ENCODE data around the gene MYO7A. TPM values are rescaled to one million over a fixed set of nuclear protein-coding genes. Genes with fewer than 3 reads are reported as not detected.

The MYO7A gene
- polyA plus RNA-seq, 1 donor (not counting 4 experiments of a cell fraction or from before 2014, with no cell fraction given), result 0.75 TPM

- Histone ChIP-seq H2AFZ (ENCODE audit: control insufficient read depth, low read length) (no peak overlapping the region), H3K27me3 (ENCODE audit: control insufficient read depth, extremely low read depth, insufficient read depth, low read length) (no peaks in the 10 kb centered on the region), H4K20me1 (ENCODE audit: control insufficient read depth, extremely low read depth, insufficient read depth, low read length) (no peaks in the 10 kb centered on the region), H3K4me1 (ENCODE audit: control insufficient read depth, extremely low read depth, insufficient read depth, low read length) (peaks cover 13% of the 10 kb centered on the region), H3K27ac (ENCODE audit: control insufficient read depth, insufficient read depth, low read length) (no peak overlapping the region), H3K4me3 (ENCODE audit: control insufficient read depth in 2 of 3, extremely low read depth in 1 of 3, insufficient read depth in 2 of 3, low read depth in 1 of 3, low read length in 3 of 3) (no peak overlapping the region), H3K9me1 (ENCODE audit: control insufficient read depth, extremely low read depth, insufficient read depth, low read length) (no peaks in the 10 kb centered on the region), H3K36me3 (ENCODE audit: control insufficient read depth in 2 of 2, extremely low read depth in 1 of 2, insufficient read depth in 2 of 2, low read length in 2 of 2) (no peaks in the 10 kb centered on the region), H3K9ac (ENCODE audit: control insufficient read depth, extremely low read depth, insufficient read depth, low read length) (no peak overlapping the region), H3K79me2 (ENCODE audit: control insufficient read depth, insufficient read depth, low read length) (no peaks in the 10 kb centered on the region), H3K4me2 (ENCODE audit: control insufficient read depth, extremely low read depth, insufficient read depth, low read depth, low read length) (no peak overlapping the region), H3K9me3 (ENCODE audit: control insufficient read depth, low read depth, low read length) (peaks cover 2% of the 10 kb centered on the region)
- no peak for FAIRE-seq
- no peak for DNase-seq (ENCODE audit: low read depth, low spot score)
- dilution Hi-C loops (cut with MboI; ENCODE audit: extremely low pct_ligation_motif_present, low sequenced_read_pairs), result no loop called here
- TF ChIP-seq CTCF (optimal IDR thresholded peaks at IDR 0.05 in 1 of 3, IDR thresholded peaks at IDR 0.05 in 1 of 3, conservative IDR thresholded peaks at IDR 0.05 in 1 of 3; ENCODE audit: extremely low read depth in 1 of 3, insufficient read depth in 2 of 3, low read length in 3 of 3) (no peak), EZH2 (IDR thresholded peaks at IDR 0.05; ENCODE audit: low read length) (no peak)
These were observed 67.2 kb downstream of the MYO7A start for GRCh38 chr11:77195071-77195755.

- DNase-seq (ENCODE audit: low read depth, low spot score), result no peak
These were observed 68.9 kb downstream of the MYO7A start for GRCh38 chr11:77196961-77197360.

More at GRCh38 chr11:77196961-77197360, 68.9 kb downstream of the MYO7A start:
- H3K9ac ChIP-seq (ENCODE audit: control insufficient read depth, extremely low read depth, insufficient read depth, low read length), result no peak overlapping the region
- H4K20me1 ChIP-seq (ENCODE audit: control insufficient read depth, extremely low read depth, insufficient read depth, low read length), result no peaks in the 10 kb centered on the region
- no peak overlapping the region for H3K4me2 ChIP-seq (ENCODE audit: control insufficient read depth, extremely low read depth, insufficient read depth, low read depth, low read length)
- no peaks in the 10 kb centered on the region for H3K9me1 ChIP-seq (ENCODE audit: control insufficient read depth, extremely low read depth, insufficient read depth, low read length)
- no peaks in the 10 kb centered on the region for H3K79me2 ChIP-seq (ENCODE audit: control insufficient read depth, insufficient read depth, low read length)
- FAIRE-seq, result no peak
- dilution Hi-C loops (cut with MboI; ENCODE audit: extremely low pct_ligation_motif_present, low sequenced_read_pairs), result no loop called here
- peaks cover 2% of the 10 kb centered on the region for H3K9me3 ChIP-seq (ENCODE audit: control insufficient read depth, low read depth, low read length)
- no peak for TF ChIP-seq EZH2 (IDR thresholded peaks at IDR 0.05; ENCODE audit: low read length)
- no peak for TF ChIP-seq CTCF (optimal IDR thresholded peaks at IDR 0.05 in 1 of 3, IDR thresholded peaks at IDR 0.05 in 1 of 3, conservative IDR thresholded peaks at IDR 0.05 in 1 of 3; ENCODE audit: extremely low read depth in 1 of 3, insufficient read depth in 2 of 3, low read length in 3 of 3)
- peaks cover 6% of the 10 kb centered on the region for H3K4me1 ChIP-seq (ENCODE audit: control insufficient read depth, extremely low read depth, insufficient read depth, low read length)
- H3K27me3 ChIP-seq (ENCODE audit: control insufficient read depth, extremely low read depth, insufficient read depth, low read length), result no peaks in the 10 kb centered on the region
- no peak overlapping the region for H2AFZ ChIP-seq (ENCODE audit: control insufficient read depth, low read length)
- H3K27ac ChIP-seq (ENCODE audit: control insufficient read depth, insufficient read depth, low read length), result no peak overlapping the region
- H3K4me3 ChIP-seq (ENCODE audit: control insufficient read depth in 2 of 3, extremely low read depth in 1 of 3, insufficient read depth in 2 of 3, low read depth in 1 of 3, low read length in 3 of 3), result no peak overlapping the region
- H3K36me3 ChIP-seq (ENCODE audit: control insufficient read depth in 2 of 2, extremely low read depth in 1 of 2, insufficient read depth in 2 of 2, low read length in 2 of 2), result no peaks in the 10 kb centered on the region

All from keratinocyte (primary cell).